Measurements from ENCODE around the gene XAGE1A.
"Not testable (repeated sequence)": the region's sequence is repeated elsewhere in the genome, so short reads cannot be mapped to it uniquely, and the experiment has no call there.

Gene XAGE1A

GRCh38 chrX:52495545-52496418 is at the start of gene XAGE1A:
XAGE1A (plus strand) TSS chrX:52495808; CDS start chrX:52497362, 1,554 bp downstream.
- H3K9me2 ChIP-seq (replicated peaks; ENCODE audit: insufficient read depth, low read length); H3K79me2 ChIP-seq (ENCODE audit: insufficient read depth, low read length); H2AFZ ChIP-seq (ENCODE audit: low read depth, low read length, severe bottlenecking); H3K4me3 ChIP-seq (ENCODE audit: insufficient read depth, low read length, poor library complexity, severe bottlenecking); H3K9me3 ChIP-seq (ENCODE audit: insufficient read depth, low read length); H3K27ac ChIP-seq (ENCODE audit: low read depth, low read length); H3F3A ChIP-seq (ENCODE audit: insufficient read depth); H4K20me1 ChIP-seq (ENCODE audit: low read depth, low read length); H3K9ac ChIP-seq (ENCODE audit: low read length); H3K36me3 ChIP-seq (ENCODE audit: low read length); H3K27me3 ChIP-seq (ENCODE audit: low read length); H3K4me2 ChIP-seq (ENCODE audit: low read depth, low read length, poor library complexity, severe bottlenecking): not testable (repeated sequence)

GRCh38 chrX:52452031-52452430 is 43.6 kb upstream of the XAGE1A start:
- H3K4me2 ChIP-seq (ENCODE audit: low read depth, low read length, poor library complexity, severe bottlenecking) = not testable (repeated sequence)

GRCh38 chrX:52471301-52471700 is 24.3 kb upstream of the XAGE1A start:
- not testable (repeated sequence) for H3K4me2 ChIP-seq (ENCODE audit: low read depth, low read length, poor library complexity, severe bottlenecking); H2AFZ ChIP-seq (ENCODE audit: low read depth, low read length, severe bottlenecking); H3K4me3 ChIP-seq (ENCODE audit: insufficient read depth, low read length, poor library complexity, severe bottlenecking); H3K9me2 ChIP-seq (replicated peaks; ENCODE audit: insufficient read depth, low read length); H4K20me1 ChIP-seq (ENCODE audit: low read depth, low read length); H3K9ac ChIP-seq (ENCODE audit: low read length); H3K79me2 ChIP-seq (ENCODE audit: insufficient read depth, low read length); H3K9me3 ChIP-seq (ENCODE audit: insufficient read depth, low read length); H3F3A ChIP-seq (ENCODE audit: insufficient read depth); H3K27me3 ChIP-seq (ENCODE audit: low read length); H3K36me3 ChIP-seq (ENCODE audit: low read length); H3K27ac ChIP-seq (ENCODE audit: low read depth, low read length)

More at GRCh38 chrX:52452031-52452430, 43.6 kb upstream of the XAGE1A start:
- not testable (repeated sequence) for H3K9ac ChIP-seq (ENCODE audit: low read length); H3K9me2 ChIP-seq (replicated peaks; ENCODE audit: insufficient read depth, low read length); H3K9me3 ChIP-seq (ENCODE audit: insufficient read depth, low read length); H4K20me1 ChIP-seq (ENCODE audit: low read depth, low read length); H3F3A ChIP-seq (ENCODE audit: insufficient read depth); H3K4me3 ChIP-seq (ENCODE audit: insufficient read depth, low read length, poor library complexity, severe bottlenecking); H3K79me2 ChIP-seq (ENCODE audit: insufficient read depth, low read length); H3K27me3 ChIP-seq (ENCODE audit: low read length); H3K36me3 ChIP-seq (ENCODE audit: low read length); H2AFZ ChIP-seq (ENCODE audit: low read depth, low read length, severe bottlenecking); H3K27ac ChIP-seq (ENCODE audit: low read depth, low read length)

GRCh38 chrX:52496419-52496772 is 788 bp downstream of the XAGE1A start:
- not testable (repeated sequence) for H2AFZ ChIP-seq (ENCODE audit: low read depth, low read length, severe bottlenecking); H3K9me2 ChIP-seq (replicated peaks; ENCODE audit: insufficient read depth, low read length); H3K4me3 ChIP-seq (ENCODE audit: insufficient read depth, low read length, poor library complexity, severe bottlenecking); H4K20me1 ChIP-seq (ENCODE audit: low read depth, low read length); H3F3A ChIP-seq (ENCODE audit: insufficient read depth); H3K27ac ChIP-seq (ENCODE audit: low read depth, low read length); H3K9me3 ChIP-seq (ENCODE audit: insufficient read depth, low read length); H3K79me2 ChIP-seq (ENCODE audit: insufficient read depth, low read length); H3K27me3 ChIP-seq (ENCODE audit: low read length); H3K4me2 ChIP-seq (ENCODE audit: low read depth, low read length, poor library complexity, severe bottlenecking); H3K36me3 ChIP-seq (ENCODE audit: low read length); H3K9ac ChIP-seq (ENCODE audit: low read length)

GRCh38 chrX:52501362-52501761 is 5.8 kb downstream of the XAGE1A start:
- not testable (repeated sequence) for H3K9me3 ChIP-seq (ENCODE audit: insufficient read depth, low read length); H2AFZ ChIP-seq (ENCODE audit: low read depth, low read length, severe bottlenecking); H3F3A ChIP-seq (ENCODE audit: insufficient read depth); H3K79me2 ChIP-seq (ENCODE audit: insufficient read depth, low read length); H3K36me3 ChIP-seq (ENCODE audit: low read length); H3K4me2 ChIP-seq (ENCODE audit: low read depth, low read length, poor library complexity, severe bottlenecking); H3K27ac ChIP-seq (ENCODE audit: low read depth, low read length); H3K9ac ChIP-seq (ENCODE audit: low read length); H4K20me1 ChIP-seq (ENCODE audit: low read depth, low read length); H3K9me2 ChIP-seq (replicated peaks; ENCODE audit: insufficient read depth, low read length); H3K4me3 ChIP-seq (ENCODE audit: insufficient read depth, low read length, poor library complexity, severe bottlenecking); H3K27me3 ChIP-seq (ENCODE audit: low read length)

GRCh38 chrX:52504551-52504950 is 8.9 kb downstream of the XAGE1A start:
- no peaks in the 10 kb centered on the region for H3K36me3 ChIP-seq (ENCODE audit: low read length)
- TF ChIP-seq EZH2phosphoT487 (conservative IDR thresholded peaks at IDR 0.05; ENCODE audit: low read length) (no peak), CTCF (IDR thresholded peaks at IDR 0.05; ENCODE audit: insufficient read depth, low read length, poor library complexity, severe bottlenecking) (no peak)
- H3K9me3 ChIP-seq (ENCODE audit: insufficient read depth, low read length) = no peaks in the 10 kb centered on the region
- no peaks in the 10 kb centered on the region for H4K20me1 ChIP-seq (ENCODE audit: low read depth, low read length)
- no peak overlapping the region for H2AFZ ChIP-seq (ENCODE audit: low read depth, low read length, severe bottlenecking)
- no peaks in the 10 kb centered on the region for H3K9me2 ChIP-seq (replicated peaks; ENCODE audit: insufficient read depth, low read length)
- H3K4me2 ChIP-seq (ENCODE audit: low read depth, low read length, poor library complexity, severe bottlenecking) = no peak overlapping the region
- H3K27me3 ChIP-seq (ENCODE audit: low read length) = no peaks in the 10 kb centered on the region
- no peaks in the 10 kb centered on the region for H3K79me2 ChIP-seq (ENCODE audit: insufficient read depth, low read length)
- H3F3A ChIP-seq (ENCODE audit: insufficient read depth) = no peaks in the 10 kb centered on the region
- H3K27ac ChIP-seq (ENCODE audit: low read depth, low read length) = no peak overlapping the region
- H3K4me3 ChIP-seq (ENCODE audit: insufficient read depth, low read length, poor library complexity, severe bottlenecking) = no peak overlapping the region
- no peak overlapping the region for H3K9ac ChIP-seq (ENCODE audit: low read length)
